Measurements from ENCODE around the gene THAP4.

The THAP4 gene

DNA sequence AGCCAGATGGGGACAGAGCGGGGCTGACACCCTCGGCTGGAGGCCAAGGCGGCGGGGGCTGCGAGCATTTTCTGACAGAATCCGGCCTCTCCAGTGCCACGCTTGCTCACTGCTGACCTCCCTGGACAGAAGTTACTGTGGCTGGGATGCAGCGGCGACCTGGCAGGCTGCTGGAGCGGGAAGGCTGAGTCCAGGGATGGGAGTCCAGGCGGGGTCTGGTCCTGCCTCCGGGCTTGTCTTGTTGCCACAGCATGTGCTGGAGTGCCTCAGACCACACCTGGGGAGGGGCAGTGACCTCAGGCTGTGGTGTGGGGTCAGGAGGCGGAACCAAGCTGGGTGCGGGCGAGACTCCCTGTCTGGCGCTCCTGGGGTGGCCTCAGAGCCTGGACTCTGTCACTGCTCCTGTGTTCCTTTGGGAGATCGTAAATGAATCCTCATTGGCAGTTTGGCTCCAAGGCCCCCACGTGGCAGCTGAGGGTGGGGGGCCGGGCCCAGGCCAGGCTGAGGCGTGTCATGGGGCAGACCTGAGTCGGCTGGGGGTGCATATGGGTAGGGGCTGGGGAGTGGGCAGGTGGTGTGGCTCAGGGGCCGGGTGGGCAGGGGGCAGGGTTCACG is 72.9 kb downstream of the THAP4 start:
- DNase-seq (ENCODE audit: low spot score), result no peak

DNA sequence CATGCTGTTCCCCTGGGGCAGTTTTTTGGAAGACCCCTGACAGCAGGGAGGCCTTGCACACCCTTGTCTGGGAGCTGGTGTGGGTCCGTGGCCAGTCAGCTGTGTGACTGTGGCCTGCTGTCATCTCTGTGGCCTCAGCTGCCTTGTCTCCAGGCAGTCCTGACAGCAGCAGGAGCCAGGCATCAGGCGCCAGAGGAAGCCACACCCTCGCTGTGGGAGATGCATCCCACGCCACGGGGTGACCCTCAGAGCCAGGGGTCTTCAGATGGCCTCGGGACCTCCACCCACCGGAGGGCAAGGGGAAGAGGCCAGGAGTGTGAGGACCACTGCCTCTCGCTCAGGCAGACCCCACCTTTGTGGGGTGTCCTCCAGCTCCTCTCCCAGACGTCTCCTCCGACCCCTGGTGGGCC is 73.4 kb downstream of the THAP4 start:
- DNase-seq (ENCODE audit: low spot score), result no peak

DNA sequence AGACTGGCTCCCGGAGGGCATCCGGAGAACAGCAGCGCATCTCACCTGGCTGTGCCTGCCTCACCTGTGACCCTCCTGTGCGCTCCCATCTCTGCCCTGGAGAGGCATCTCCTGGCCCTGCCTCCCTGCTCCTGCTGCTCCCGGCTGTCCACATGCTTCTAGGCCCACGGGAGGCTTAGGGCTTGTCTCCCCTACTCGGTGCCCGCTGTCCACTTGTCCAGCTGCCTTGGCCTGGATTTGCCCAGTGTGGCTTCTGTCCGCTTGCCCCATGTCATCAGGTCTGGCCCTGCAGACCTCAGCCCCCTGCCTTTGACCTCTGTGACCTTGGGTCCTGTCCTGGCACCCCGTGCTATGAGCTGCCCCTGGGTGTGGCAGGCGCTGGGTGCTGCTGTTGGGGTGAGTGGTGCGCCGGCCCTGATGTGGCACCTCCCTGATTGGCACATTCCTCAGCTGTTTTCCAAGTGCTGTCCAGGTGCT is 73.9 kb downstream of the THAP4 start:
- DNase-seq (ENCODE audit: low spot score), result no peak

DNA sequence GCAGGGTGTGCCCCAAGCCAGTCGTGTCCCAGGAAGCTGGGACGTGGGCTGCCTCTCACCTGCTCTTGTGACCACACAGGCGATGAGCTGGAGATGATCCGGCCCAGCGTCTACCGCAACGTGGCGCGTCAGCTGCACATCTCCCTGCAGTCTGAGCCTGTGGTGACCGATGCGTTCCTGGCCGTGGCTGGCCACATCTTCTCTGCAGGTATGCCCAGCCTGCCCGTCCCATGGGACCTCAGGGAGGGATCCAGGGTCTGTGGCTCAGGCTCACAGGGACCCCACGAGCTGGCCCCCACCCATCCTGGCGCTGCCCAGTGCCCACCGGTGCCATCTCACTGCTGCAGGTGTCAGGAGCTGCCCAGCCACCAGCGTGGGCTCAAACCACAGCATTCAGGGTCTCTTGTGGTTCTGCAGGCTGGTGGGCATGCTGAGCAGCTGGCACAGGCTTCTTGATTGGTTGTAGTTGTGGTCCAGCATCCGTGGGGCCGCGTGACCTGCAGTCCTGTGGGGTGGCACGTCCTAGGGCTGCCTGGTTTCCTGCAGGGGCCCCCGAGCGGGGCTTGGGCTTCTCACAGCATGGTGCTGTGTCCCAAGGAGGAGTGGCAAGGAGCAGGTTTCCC is 74.6 kb downstream of the THAP4 start:
- no peak for DNase-seq (ENCODE audit: low spot score)

DNA sequence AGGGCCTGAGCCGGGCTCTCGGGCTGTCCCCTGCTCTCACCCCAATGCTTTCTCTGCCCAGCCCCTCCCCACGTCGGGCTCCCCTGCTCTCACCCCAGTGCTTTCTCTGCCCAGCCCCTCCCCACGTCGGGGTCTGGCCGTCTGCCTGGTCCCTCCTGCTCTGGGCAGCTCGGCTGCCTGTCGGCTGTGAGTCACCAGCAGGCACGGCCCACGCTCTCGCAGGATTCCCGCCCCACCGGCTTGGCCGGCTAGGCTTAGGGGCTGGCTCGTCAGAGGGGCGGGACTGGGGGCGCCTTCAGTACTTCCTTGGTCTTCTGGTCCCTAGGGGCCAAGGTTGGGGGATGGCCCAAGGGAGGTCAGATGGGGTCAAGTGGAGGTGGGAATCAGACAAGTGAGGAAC is 75.1 kb downstream of the THAP4 start:
- peak; percentile 67 for DNase-seq (ENCODE audit: low spot score)

DNA sequence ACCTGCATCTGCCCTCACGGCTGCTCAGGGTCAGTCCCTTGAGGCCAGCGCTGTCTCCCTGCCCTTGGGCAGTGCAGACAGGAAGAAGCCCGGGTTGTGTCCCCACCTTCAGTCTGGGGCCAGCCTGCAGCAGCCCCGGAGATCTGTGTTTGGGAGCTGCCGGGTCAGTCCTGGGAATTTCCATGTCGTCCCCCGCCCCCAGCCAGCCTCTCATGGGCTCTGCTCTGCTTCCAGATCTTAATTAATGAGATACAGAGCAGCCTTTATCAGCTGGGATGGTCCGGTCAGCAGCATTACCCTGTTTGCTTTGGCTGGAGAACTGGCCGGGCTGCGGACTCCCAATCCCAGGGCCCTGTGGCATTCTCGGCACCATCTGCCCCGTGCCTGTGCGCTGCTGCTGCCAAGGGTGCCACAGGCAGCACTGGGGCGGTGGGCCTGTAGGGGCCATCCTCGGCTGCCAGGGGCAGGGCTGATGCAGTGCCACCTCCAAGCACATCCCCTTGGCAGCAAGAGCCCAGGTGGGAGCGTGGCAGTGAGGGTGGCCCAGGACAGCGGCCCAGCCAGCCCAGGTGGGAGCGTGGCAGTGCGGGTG is 76.0 kb downstream of the THAP4 start:
- DNase-seq (ENCODE audit: low spot score), result peak; percentile 30

DNA sequence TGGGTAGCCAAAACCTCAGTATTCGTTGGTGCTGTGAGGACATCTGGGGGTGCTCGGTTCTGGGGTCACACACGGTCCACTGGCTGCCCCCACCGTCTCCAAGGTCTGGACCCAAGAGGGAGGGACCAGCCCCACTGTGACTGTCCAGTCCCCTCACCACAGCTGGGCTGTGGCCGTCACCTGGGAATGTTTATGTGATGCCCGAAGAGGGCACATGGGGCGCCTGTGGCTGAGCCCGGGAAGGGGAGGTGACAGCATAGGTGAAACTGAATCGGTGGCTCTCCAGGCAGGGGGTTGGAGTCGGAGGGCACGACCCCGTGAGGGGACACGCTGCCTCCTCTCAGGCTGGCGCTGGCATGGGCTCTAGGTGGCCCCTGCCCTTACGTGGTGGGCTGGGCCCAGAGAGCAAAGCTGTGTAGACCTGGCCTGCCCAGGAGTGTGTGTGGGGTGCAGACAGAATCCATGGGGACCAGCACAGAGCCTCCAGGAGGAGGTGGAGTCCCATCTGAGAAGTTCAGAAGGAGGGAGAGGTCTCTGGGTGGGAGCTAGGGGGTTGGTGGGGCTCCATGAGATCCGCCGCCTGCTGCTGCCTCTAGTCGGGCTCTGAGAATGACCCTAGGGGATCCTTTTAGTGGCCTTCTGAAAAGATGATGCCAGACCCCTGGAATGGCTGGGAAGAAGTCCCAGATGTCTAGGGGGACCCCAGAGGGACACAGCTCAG is 76.6 kb downstream of the THAP4 start:
- DNase-seq (ENCODE audit: low spot score), result no peak

DNA sequence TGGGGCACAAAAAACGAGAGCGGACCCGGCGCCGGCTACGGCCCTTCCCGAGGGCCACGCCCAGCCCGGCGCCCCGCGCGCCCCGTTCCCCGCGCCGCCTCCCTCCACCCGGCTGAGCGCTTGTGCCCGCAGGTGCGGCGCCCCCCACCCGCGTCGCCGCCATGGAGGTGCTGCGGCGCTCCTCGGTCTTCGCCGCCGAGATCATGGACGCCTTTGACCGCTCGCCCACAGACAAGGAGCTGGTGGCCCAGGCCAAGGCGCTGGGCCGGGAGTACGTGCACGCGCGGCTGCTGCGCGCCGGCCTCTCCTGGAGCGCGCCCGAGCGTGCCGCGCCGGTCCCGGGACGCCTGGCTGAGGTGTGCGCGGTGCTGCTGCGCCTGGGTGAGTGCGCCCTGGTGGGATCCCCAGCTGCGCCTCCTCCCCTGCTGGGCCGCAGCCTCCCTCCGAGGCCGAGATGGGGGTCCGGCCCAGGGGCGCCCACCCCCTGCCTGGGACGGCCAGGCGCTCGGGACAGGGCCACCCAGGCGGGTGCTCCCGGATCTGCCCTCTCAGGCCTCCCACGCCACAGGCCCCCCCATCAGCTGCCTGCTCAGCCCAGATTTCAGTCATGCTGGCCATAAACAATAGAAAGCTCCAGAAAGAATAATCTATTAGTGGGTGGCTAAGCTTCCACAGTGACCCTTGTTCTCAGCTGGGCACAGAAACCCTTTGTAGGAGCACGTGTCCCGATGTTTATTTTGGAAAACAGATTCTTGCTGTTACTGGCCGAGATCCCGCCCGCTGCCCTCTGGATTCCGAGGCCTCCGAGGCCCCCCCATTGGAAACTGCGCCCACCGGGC is 77.4 kb downstream of the THAP4 start:
- peak; percentile 94 for DNase-seq (ENCODE audit: low spot score)

DNA sequence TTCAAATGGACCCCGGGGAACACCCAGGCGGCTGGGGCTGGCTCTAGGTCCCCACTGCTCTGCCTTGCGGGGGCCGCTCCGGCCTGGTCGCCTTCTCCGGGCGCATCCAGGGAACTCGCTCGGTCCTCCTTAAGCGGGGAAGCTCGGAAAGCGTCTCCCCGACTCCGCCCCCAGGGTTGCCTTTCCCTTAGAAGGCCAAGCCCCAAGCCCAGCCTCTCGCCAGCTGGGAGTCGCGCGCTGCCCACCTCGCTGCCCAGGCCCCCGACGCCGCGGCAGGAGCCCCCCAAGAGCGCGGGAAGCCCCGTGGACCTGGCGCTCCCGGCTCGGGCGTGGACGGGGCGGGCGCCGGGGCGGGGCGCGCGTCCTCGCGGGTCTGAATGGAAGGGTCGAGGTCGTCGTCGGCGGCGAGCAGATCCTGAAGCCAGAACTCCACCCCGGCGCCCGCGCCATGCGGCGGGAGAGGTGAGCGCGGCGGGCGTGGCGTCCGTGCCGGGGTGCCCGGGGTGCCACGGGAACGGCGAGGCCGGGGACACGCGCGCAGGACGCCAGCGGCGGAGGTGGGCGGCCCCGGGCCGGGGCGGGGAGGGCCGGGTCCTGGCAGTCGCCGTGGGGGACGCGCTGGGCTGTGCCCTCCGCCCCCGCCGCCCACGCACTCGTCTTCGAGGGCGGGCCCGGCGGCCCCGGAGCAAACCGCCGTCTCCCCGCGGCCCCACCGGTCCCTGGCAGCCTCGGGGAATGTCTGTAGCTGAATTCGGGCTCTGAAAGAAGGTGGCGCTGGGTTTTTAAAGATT is 78.2 kb downstream of the THAP4 start, which contains the start of gene BOK:
TSS of gene BOK (plus strand) at position 214 of the 791 bp plus-strand sequence. CDS start 739 bp downstream, outside the sequence.
- peak; percentile 84 for DNase-seq (ENCODE audit: low spot score)

DNA sequence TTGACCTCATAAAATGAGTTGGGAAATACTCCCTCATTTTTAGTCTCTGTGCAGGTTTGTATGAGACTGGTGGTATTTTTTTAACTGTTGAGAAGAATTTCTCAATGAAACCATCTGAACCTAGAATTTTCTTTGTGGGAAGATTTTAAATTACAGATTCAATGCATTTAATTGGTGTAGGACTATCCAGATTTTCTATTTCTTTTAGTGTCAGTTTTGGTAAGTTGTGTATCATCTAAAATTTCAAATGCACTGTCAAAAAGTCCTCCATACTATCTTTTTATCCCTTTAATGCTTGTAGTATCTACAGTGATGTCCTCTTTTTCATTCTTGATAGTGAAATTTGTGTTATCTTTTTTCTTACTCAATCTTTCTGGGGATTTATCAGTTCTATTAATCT is 80.2 kb downstream of the THAP4 start:
- no peak for DNase-seq (ENCODE audit: low spot score)

DNA sequence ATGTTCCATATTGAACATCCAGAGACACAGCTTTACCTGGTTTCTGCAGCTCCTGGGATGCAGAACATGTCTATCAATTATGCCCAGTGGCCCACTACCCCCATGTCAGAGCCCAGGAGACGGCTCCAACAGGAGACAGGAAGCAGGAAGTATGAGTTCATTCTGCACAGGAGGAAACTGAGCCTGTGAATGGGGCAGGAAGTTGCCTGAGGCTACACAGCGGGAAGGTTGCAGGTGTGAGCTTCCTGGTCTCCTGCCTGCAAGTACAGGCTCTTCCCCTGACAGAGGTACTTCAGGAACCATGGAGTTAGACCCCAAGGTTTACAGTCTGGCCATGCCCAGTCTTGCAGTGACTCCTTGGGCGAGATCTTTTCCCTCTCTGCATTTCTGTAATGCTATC is 81.2 kb downstream of the THAP4 start:
- DNase-seq (ENCODE audit: low spot score), result no peak

DNA sequence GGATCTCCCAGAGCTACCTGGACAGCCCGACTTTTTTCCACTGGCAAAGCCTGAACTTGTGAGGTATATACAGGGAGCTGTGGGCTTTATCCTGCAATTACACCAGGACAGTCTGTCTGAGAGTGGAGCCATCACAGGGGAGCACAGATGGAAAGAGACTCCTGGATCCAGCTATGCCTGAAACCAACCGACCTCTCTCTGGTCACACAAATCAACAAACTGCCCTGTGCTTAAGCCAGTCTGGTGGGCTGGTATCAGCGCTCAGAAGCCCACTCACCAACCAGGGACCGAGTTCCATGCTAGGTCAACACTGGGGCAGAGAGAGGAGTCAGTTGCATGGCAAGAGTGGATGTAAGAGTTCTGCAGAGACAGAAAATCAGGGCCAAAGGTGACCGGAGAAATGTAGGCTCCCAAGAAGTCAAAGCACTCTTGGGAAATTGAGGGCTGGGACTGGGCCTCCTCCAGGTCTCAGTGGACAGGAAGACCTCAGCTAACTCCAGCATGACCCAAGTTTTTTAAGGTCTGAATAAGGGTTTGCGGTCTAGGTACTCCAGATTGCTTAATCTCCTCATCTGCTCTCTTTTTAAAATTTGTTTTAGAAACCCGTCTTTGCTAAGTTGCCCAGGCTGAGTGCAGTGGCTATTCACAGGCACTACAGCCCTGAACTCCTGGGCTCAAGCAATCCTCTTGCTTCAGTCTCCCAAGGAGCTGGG is 82.2 kb downstream of the THAP4 start:
- no peak for DNase-seq (ENCODE audit: low spot score)

DNA sequence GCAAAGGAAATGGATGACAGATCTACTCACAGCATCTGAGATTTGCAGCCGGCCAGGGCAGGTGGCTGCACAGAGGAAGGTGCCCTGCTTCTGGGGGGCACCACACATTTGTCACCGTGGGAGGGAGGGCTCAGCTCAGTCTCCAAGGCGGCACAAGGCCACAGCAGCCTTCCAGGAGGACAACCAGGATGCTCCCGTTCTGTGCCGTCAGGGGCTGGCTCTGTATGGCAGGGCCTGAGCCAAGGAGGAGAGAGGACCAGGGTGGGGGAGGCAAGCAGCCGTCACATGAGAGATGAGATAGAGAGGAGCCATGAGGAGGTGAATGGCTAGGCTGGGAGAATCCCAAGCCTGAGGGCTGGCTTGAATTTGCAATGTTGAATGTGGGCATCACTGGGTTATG is 83.0 kb downstream of the THAP4 start:
- DNase-seq (ENCODE audit: low spot score), result no peak

DNA sequence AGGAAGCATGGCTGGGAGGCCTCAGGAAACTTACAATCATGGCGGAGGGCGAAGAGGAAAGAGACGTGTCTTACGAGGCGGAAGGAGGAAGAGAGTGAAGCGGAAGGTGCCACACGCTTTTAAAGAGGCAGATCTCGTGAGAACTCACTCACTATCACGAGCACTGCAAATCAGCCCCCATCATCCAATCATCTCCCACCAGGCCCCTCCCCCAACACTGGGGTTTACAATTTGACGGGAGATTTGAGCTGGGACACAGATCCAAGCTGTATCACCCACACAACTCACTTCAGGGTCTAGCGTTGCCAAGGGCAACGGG is 83.5 kb downstream of the THAP4 start:
- DNase-seq (ENCODE audit: low spot score), result no peak

DNA sequence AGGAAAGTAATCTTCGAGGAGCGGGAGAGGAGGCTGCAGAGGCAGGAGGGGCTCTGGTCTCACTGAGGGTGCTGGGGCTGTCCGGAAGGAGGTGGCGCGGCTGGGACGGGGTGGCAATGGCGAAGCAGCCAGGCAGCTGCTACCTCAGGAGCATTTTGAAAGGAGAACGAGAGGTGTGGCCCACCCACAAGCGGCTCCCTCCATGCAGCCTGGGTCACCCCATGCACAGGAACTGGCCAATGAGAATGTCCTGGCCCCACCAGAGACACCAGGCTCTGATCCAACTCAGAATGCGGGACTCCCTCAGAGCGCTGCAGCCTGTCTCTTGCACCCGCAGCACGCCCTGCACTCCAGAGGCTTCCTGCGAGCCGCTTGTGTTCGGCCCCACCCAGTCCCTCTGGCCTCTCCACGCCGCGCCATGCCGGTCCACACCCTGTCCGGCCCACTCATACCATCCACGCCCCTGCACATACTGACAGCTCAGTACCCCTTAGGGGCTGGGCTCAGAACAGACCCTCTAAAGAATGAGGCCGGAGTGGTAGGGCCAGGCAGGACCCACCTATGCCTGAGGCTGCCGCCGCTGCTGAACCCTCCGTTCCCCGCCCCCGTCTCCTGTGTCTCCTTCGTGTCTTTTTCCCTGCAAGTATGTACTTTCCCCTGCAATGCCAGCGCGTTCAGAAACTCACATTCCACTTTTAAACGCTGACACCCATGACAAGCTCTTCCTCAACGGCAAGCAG is 84.8 kb downstream of the THAP4 start:
- DNase-seq (ENCODE audit: low spot score), result no peak

DNA sequence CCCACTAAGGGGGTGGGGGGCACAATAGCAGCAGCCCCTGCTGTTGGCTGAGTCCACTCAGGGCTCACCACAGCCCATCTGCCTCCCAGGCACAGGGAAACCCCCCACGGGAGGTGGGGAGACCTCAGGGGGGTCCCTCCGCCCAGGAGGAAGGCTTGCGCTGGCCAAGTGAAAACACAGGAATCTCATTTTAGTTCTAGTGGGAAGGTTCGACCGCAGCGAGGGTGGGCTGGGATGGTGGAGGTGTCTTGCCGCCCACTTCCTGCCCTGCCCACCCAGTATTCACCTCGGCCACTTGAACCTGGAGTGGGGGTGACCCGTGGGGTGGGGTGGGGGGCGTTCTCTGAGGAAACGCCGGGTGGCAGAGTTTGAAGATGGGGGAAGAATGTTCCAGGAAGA is 85.4 kb downstream of the THAP4 start:
- DNase-seq (ENCODE audit: low spot score), result no peak

DNA sequence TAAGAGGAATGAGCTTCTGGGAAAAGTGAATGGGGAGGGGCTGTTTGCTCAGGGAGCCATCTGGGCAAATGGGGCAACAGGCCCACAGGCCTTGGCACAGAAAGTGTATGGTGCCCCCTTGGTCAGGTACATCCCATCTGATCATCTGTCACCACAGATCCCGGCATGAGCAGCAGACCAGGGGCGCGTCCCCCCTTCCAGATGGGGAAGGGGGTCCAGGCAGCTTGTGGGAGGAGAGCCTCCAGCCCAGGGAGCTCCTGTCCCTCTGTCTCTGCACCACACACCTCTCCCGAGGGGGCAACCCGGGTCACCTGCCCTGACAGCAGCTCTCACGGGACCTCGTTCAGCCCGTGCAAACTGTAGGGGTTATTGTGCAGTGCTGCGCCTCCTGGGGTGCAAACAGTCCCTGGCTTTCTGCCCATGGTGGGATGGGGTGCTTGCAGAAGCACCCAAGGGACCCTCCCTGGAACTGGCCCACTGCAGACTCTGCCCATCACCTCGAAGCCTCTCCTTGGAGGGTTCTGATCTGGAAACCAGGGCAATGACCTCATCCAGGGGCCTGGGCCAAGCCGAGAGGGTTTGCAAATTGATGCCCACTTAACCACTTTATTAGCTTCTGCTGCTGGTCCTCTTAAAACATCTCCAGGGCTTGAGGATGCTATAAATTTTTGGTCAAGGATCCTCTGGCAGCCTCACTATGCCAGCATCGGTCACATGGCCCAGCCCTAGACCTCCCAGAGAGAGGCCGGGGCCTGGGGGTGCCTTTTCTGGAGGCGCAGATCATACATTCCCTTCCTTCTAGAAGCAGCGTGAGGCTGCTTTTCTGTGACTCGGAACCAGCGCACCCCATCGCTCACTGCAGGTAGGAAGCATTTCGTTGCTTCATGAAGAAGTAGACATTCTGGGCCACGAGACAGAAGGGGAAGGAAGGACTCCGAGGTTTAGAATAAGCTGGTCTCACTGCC is 86.1 kb downstream of the THAP4 start:
- no peak for DNase-seq (ENCODE audit: low spot score)

DNA sequence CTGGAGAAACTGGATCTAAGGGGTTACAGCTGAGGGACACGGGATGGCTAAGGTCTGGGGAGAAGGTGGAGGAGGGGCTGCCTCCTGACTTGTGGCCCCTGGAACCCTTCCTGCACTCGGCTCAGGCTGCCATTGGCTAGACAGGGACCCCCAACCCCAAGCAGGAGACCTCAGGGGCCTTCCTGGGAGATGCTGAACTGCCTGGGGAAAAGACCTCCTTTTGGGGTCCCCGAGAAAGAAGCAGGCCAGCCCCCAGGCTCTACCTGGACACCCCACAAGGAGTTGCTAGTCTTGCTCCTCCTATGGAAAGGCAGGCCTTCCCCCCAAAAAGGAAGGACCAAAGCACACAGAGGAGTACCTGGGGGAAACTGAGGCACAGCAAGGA is 88.5 kb downstream of the THAP4 start:
- no peak for DNase-seq (ENCODE audit: low spot score)

Measured in putamen (tissue), 1 donor.